Stimulated activated memory B cell treated with anti-CD40 and anti-IgM and Interleukin-4, amounts not matched to agents 10 μg/mL and 1 μg/mL and 100 μg/mL, for 72 hours (primary cell): Measurements from ENCODE around the gene CAND2.

Experiments used
- ATAC-seq: fragments of 150-1000 bp; cut with Tn5 transposase; 2 replicates; pipeline ENCODE4 v1.10.0; 2021
- H3K27ac Mint-ChIP-seq: one replicate; pipeline ENCODE4 v1.8.0; 2022; ENCODE audit warnings: mild to moderate bottlenecking, mixed read lengths
- H3K27me3 Mint-ChIP-seq: one replicate; pipeline ENCODE4 v1.8.0; 2022; ENCODE audit warnings: mixed read lengths
- H3K36me3 Mint-ChIP-seq: one replicate; pipeline ENCODE4 v1.8.0; 2022; ENCODE audit warnings: mixed read lengths
- H3K4me1 Mint-ChIP-seq: one replicate; pipeline ENCODE4 v1.8.0; 2022; ENCODE audit warnings: mixed read lengths
- H3K4me3 Mint-ChIP-seq: one replicate; pipeline ENCODE4 v1.8.0; 2022; ENCODE audit warnings: mild to moderate bottlenecking, moderate library complexity, mixed read lengths
- H3K9me3 Mint-ChIP-seq: one replicate; pipeline ENCODE4 v1.8.0; 2022; ENCODE audit warnings: mixed read lengths

The CAND2 gene

GRCh38 chr3:12808587-12808986 lies 12.1 kb downstream of the CAND2 start:
- H3K4me1 Mint-ChIP-seq = peaks cover 4% of the 10 kb centered on the region
- H3K36me3 Mint-ChIP-seq = no peaks in the 10 kb centered on the region
- ATAC-seq = no peak
- H3K27ac Mint-ChIP-seq = no peak overlapping the region
- no peaks in the 10 kb centered on the region for H3K9me3 Mint-ChIP-seq
- H3K27me3 Mint-ChIP-seq = no peaks in the 10 kb centered on the region
- H3K4me3 Mint-ChIP-seq = no peak overlapping the region

- Mint-ChIP-seq H3K9me3 (no peaks in the 10 kb centered on the region), H3K4me3 (peak overlapping the region; percentile 5), H3K36me3 (no peaks in the 10 kb centered on the region), H3K4me1 (peaks cover 4% of the 10 kb centered on the region), H3K27ac (no peak overlapping the region), H3K27me3 (no peaks in the 10 kb centered on the region)
- ATAC-seq = no peak
Measured at GRCh38 chr3:12809001-12809400, 12.5 kb downstream of the CAND2 start.

GRCh38 chr3:12809435-12809834 lies 13.0 kb downstream of the CAND2 start:
- H3K27me3 Mint-ChIP-seq = no peaks in the 10 kb centered on the region
- no peaks in the 10 kb centered on the region for H3K36me3 Mint-ChIP-seq
- H3K27ac Mint-ChIP-seq = no peak overlapping the region
- peak overlapping the region; percentile 70 for H3K4me3 Mint-ChIP-seq
- H3K9me3 Mint-ChIP-seq = no peaks in the 10 kb centered on the region
- ATAC-seq = no peak
- H3K4me1 Mint-ChIP-seq = peaks cover 4% of the 10 kb centered on the region

GRCh38 chr3:12810013-12810780 lies 13.7 kb downstream of the CAND2 start:
- peak; percentile 99 for ATAC-seq
- no peaks in the 10 kb centered on the region for H3K27me3 Mint-ChIP-seq
- H3K9me3 Mint-ChIP-seq = no peaks in the 10 kb centered on the region
- no peaks in the 10 kb centered on the region for H3K36me3 Mint-ChIP-seq
- peaks cover 4% of the 10 kb centered on the region for H3K4me1 Mint-ChIP-seq
- H3K4me3 Mint-ChIP-seq = peak overlapping the region; percentile 70
- H3K27ac Mint-ChIP-seq = peak overlapping the region; percentile 20

- Mint-ChIP-seq H3K9me3 (no peaks in the 10 kb centered on the region), H3K27ac (peak overlapping the region; percentile 20), H3K4me1 (peaks cover 4% of the 10 kb centered on the region), H3K27me3 (no peaks in the 10 kb centered on the region), H3K36me3 (no peaks in the 10 kb centered on the region), H3K4me3 (no peak overlapping the region)
- no peak for ATAC-seq
Measured at GRCh38 chr3:12810961-12811360, 14.5 kb downstream of the CAND2 start.

- Mint-ChIP-seq H3K4me1 (peaks cover 4% of the 10 kb centered on the region), H3K27ac (no peak overlapping the region), H3K27me3 (no peaks in the 10 kb centered on the region), H3K4me3 (no peak overlapping the region), H3K9me3 (no peaks in the 10 kb centered on the region), H3K36me3 (no peaks in the 10 kb centered on the region)
- no peak for ATAC-seq
Measured at GRCh38 chr3:12812812-12813211, 16.3 kb downstream of the CAND2 start.

GRCh38 chr3:12813967-12814366 lies 17.5 kb downstream of the CAND2 start:
- peaks cover 9% of the 10 kb centered on the region for H3K4me1 Mint-ChIP-seq
- H3K27me3 Mint-ChIP-seq = no peaks in the 10 kb centered on the region
- H3K36me3 Mint-ChIP-seq = no peaks in the 10 kb centered on the region
- ATAC-seq = no peak
- no peak overlapping the region for H3K27ac Mint-ChIP-seq
- no peak overlapping the region for H3K4me3 Mint-ChIP-seq
- no peaks in the 10 kb centered on the region for H3K9me3 Mint-ChIP-seq

- H3K36me3 Mint-ChIP-seq = no peaks in the 10 kb centered on the region
- H3K4me1 Mint-ChIP-seq = peaks cover 8% of the 10 kb centered on the region
- H3K9me3 Mint-ChIP-seq = no peaks in the 10 kb centered on the region
- no peak for ATAC-seq
- no peak overlapping the region for H3K4me3 Mint-ChIP-seq
- H3K27me3 Mint-ChIP-seq = no peaks in the 10 kb centered on the region
- no peak overlapping the region for H3K27ac Mint-ChIP-seq
Measured at GRCh38 chr3:12815078-12815477, 18.6 kb downstream of the CAND2 start.

GRCh38 chr3:12815719-12816118 lies 19.2 kb downstream of the CAND2 start:
- no peak for ATAC-seq
- Mint-ChIP-seq H3K27me3 (no peaks in the 10 kb centered on the region), H3K9me3 (no peaks in the 10 kb centered on the region), H3K27ac (no peak overlapping the region), H3K36me3 (no peaks in the 10 kb centered on the region), H3K4me1 (peaks cover 8% of the 10 kb centered on the region), H3K4me3 (no peak overlapping the region)

- Mint-ChIP-seq H3K27ac (no peak overlapping the region), H3K9me3 (no peaks in the 10 kb centered on the region), H3K4me3 (no peak overlapping the region), H3K4me1 (peaks cover 8% of the 10 kb centered on the region), H3K36me3 (no peaks in the 10 kb centered on the region), H3K27me3 (no peaks in the 10 kb centered on the region)
- ATAC-seq = no peak
Measured at GRCh38 chr3:12816521-12817342, 20.3 kb downstream of the CAND2 start.

- Mint-ChIP-seq H3K27ac (no peak overlapping the region), H3K4me1 (peaks cover 8% of the 10 kb centered on the region), H3K36me3 (no peaks in the 10 kb centered on the region), H3K4me3 (no peak overlapping the region), H3K27me3 (no peaks in the 10 kb centered on the region), H3K9me3 (no peaks in the 10 kb centered on the region)
- no peak for ATAC-seq
Measured at GRCh38 chr3:12817343-12817710, 20.8 kb downstream of the CAND2 start.

GRCh38 chr3:12818273-12818672 lies 21.8 kb downstream of the CAND2 start:
- Mint-ChIP-seq H3K27ac (no peak overlapping the region), H3K27me3 (no peaks in the 10 kb centered on the region), H3K9me3 (no peaks in the 10 kb centered on the region), H3K4me3 (no peak overlapping the region), H3K36me3 (no peaks in the 10 kb centered on the region), H3K4me1 (peaks cover 14% of the 10 kb centered on the region)
- ATAC-seq = no peak

- H3K27ac Mint-ChIP-seq = no peak overlapping the region
- H3K4me1 Mint-ChIP-seq = peaks cover 14% of the 10 kb centered on the region
- H3K36me3 Mint-ChIP-seq = no peaks in the 10 kb centered on the region
- no peaks in the 10 kb centered on the region for H3K9me3 Mint-ChIP-seq
- H3K27me3 Mint-ChIP-seq = no peaks in the 10 kb centered on the region
- no peak overlapping the region for H3K4me3 Mint-ChIP-seq
- ATAC-seq = no peak
Measured at GRCh38 chr3:12818773-12819172, 22.3 kb downstream of the CAND2 start.

- no peak for ATAC-seq
- H3K27ac Mint-ChIP-seq = no peak overlapping the region
Measured at GRCh38 chr3:12822725-12823373, 26.4 kb downstream of the CAND2 start.

GRCh38 chr3:12824299-12824698 lies 27.8 kb downstream of the CAND2 start:
- H3K4me3 Mint-ChIP-seq = no peak overlapping the region
- H3K36me3 Mint-ChIP-seq = no peaks in the 10 kb centered on the region
- H3K27me3 Mint-ChIP-seq = no peaks in the 10 kb centered on the region
- H3K9me3 Mint-ChIP-seq = no peaks in the 10 kb centered on the region
- H3K4me1 Mint-ChIP-seq = peaks cover 6% of the 10 kb centered on the region
- no peak for ATAC-seq
- H3K27ac Mint-ChIP-seq = no peak overlapping the region

More at GRCh38 chr3:12822725-12823373, 26.4 kb downstream of the CAND2 start:
- Mint-ChIP-seq H3K4me1 (peaks cover 14% of the 10 kb centered on the region), H3K36me3 (no peaks in the 10 kb centered on the region), H3K27me3 (no peaks in the 10 kb centered on the region), H3K4me3 (no peak overlapping the region), H3K9me3 (no peaks in the 10 kb centered on the region)
